ENCODE measurements around the gene SYP.
A peak's percentile ranks its signal among the peaks of the same experiment; 100 is the strongest.

Gene SYP

GRCh38 chrX:49167740-49168108 lies 32.3 kb downstream of the SYP start:
- TF ChIP-seq CTCF (IDR thresholded peaks at IDR 0.05; ENCODE audit: borderline replicate concordance, insufficient read depth, low read depth, low read length) = no peak
- no peak overlapping the region for H3K4me3 ChIP-seq (ENCODE audit: low read depth, low read length)

GRCh38 chrX:49166914-49167739 lies 32.9 kb downstream of the SYP start:
- TF ChIP-seq CTCF (IDR thresholded peaks at IDR 0.05; ENCODE audit: borderline replicate concordance, insufficient read depth, low read depth, low read length) = no peak
- peak overlapping the region; percentile 39 for H3K4me3 ChIP-seq (ENCODE audit: low read depth, low read length)

GRCh38 chrX:49165901-49166881 lies 33.8 kb downstream of the SYP start:
- H3K4me3 ChIP-seq (ENCODE audit: low read depth, low read length) = peak overlapping the region; percentile 39
- TF ChIP-seq CTCF (IDR thresholded peaks at IDR 0.05; ENCODE audit: borderline replicate concordance, insufficient read depth, low read depth, low read length) = peak; percentile 33; the same call in 1 of the 2 replicates

GRCh38 chrX:49164589-49165360 lies 35.2 kb downstream of the SYP start:
- no peak for TF ChIP-seq CTCF (IDR thresholded peaks at IDR 0.05; ENCODE audit: borderline replicate concordance, insufficient read depth, low read depth, low read length)
- no peak overlapping the region for H3K4me3 ChIP-seq (ENCODE audit: low read depth, low read length)

- TF ChIP-seq CTCF (IDR thresholded peaks at IDR 0.05; ENCODE audit: borderline replicate concordance, insufficient read depth, low read depth, low read length) = peak; percentile 82
- peak overlapping the region; percentile 48 for H3K4me3 ChIP-seq (ENCODE audit: low read depth, low read length)
These were observed 36.2 kb downstream of the SYP start for GRCh38 chrX:49163555-49164419.

- H3K4me3 ChIP-seq (ENCODE audit: low read depth, low read length) = peak within 1 kb of the TSS; percentile 48
- no peak for TF ChIP-seq CTCF (IDR thresholded peaks at IDR 0.05; ENCODE audit: borderline replicate concordance, insufficient read depth, low read depth, low read length)
These were observed 37.4 kb downstream of the SYP start, which contains the start of gene MAGIX for GRCh38 chrX:49162620-49163019. Gene MAGIX, plus strand, starts transcription at chrX:49162758. Its CDS starts 132 bp downstream, at chrX:49162890.
